Measurements from ENCODE around the gene RNU4-1.
A peak's percentile ranks its signal among the peaks of the same experiment; 100 is the strongest.

DNA sequence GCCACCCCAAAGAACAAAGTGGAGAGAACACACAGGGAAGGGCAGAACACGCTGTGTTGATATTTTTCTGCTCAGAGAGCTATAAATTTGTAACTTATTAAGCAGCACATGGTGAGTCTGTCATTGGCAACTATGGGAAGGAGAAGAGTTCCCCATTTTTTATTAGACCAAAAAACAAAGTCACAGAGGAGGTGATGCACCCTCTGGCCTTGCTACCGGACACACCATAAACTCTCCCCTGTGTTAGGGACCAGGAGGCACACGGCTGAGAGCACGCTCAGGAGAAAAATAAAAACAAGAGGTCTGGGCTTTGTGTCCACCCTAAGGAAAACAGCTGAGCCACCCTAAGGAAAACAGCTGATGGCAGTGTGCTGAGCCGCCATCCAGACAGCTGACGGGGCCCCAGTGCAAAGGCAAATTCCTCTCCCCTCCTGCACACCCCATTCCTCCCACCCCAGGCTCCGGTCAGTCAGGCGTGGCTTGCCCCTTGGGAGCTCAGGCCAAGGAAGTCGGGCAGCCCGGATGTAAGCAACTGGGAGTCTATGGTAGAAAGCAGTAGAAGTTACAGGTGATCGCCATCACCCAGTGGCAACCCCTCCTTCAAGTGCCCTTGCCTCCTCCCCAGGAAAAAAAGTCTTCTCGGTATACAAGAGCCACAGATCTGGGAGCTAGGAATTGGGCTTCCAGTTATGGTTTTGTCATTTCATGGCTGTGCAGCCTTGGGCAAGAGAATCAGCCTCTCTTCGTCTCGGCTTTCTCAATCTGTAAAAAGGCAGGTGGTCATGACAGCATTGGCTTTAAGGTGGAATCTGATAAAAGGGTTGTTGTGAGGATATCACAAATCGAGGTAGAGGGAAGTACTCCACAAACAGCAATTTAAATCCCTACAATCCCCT is 29.9 kb downstream of the RNU4-1 start:
- TF ChIP-seq, protein P1, sequence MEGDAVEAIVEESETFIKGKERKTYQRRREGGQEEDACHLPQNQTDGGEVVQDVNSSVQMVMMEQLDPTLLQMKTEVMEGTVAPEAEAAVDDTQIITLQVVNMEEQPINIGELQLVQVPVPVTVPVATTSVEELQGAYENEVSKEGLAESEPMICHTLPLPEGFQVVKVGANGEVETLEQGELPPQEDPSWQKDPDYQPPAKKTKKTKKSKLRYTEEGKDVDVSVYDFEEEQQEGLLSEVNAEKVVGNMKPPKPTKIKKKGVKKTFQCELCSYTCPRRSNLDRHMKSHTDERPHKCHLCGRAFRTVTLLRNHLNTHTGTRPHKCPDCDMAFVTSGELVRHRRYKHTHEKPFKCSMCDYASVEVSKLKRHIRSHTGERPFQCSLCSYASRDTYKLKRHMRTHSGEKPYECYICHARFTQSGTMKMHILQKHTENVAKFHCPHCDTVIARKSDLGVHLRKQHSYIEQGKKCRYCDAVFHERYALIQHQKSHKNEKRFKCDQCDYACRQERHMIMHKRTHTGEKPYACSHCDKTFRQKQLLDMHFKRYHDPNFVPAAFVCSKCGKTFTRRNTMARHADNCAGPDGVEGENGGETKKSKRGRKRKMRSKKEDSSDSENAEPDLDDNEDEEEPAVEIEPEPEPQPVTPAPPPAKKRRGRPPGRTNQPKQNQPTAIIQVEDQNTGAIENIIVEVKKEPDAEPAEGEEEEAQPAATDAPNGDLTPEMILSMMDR (IDR thresholded peaks at IDR 0.05): no peak
- TF ChIP-seq POLR2AphosphoS5 (IDR thresholded peaks at IDR 0.05; ENCODE audit: low read depth, low read length): peak; percentile 32; the same call in 1 of the 2 replicates
- TF ChIP-seq SIN3A (IDR thresholded peaks at IDR 0.05; ENCODE audit: borderline replicate concordance, insufficient read depth, low read depth, low read length): no peak

Measured in Panc1 (cell line).